C4-2B (cell line): ENCODE measurements around the gene TMEM266.

Experiments used
- H3K27ac ChIP-seq: fragments of 450-650 bp; 2 replicates; pipeline ENCODE4 v1.5.1; 2017
- ZFX ChIP-seq: fragments of 450-650 bp; IDR thresholded peaks from 2 replicates; pipeline ENCODE4 v1.6.1; 2017
- TF ChIP-seq, protein P1 (sequence below): fragments of 450-650 bp; conservative IDR thresholded peaks from 2 replicates; pipeline ENCODE4 v1.5.1; 2017; ENCODE audit warnings: mild to moderate bottlenecking

Gene TMEM266

DNA sequence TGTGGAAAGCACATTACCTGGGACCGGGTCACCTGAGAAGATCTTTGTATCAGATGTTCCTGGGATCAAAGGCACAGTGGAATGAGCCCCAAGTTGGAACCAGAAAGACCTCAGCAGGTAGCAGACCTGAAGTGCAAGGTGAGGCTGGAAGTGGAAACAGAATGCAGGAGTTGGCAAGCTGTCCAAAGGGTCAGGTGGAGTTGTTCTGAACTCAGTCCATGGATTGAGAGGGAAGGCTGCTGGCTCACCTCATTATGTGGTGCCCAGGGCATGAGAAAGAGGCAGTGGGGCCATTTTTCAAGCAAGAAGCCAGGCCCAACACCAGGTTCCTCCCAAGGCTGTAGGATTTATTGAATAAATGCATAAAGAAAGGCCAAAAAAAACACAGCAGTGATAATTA lies 49.3 kb downstream of the TMEM266 start:
- H3K27ac ChIP-seq = no peak overlapping the region
- TF ChIP-seq, protein P1, sequence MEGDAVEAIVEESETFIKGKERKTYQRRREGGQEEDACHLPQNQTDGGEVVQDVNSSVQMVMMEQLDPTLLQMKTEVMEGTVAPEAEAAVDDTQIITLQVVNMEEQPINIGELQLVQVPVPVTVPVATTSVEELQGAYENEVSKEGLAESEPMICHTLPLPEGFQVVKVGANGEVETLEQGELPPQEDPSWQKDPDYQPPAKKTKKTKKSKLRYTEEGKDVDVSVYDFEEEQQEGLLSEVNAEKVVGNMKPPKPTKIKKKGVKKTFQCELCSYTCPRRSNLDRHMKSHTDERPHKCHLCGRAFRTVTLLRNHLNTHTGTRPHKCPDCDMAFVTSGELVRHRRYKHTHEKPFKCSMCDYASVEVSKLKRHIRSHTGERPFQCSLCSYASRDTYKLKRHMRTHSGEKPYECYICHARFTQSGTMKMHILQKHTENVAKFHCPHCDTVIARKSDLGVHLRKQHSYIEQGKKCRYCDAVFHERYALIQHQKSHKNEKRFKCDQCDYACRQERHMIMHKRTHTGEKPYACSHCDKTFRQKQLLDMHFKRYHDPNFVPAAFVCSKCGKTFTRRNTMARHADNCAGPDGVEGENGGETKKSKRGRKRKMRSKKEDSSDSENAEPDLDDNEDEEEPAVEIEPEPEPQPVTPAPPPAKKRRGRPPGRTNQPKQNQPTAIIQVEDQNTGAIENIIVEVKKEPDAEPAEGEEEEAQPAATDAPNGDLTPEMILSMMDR = no peak

DNA sequence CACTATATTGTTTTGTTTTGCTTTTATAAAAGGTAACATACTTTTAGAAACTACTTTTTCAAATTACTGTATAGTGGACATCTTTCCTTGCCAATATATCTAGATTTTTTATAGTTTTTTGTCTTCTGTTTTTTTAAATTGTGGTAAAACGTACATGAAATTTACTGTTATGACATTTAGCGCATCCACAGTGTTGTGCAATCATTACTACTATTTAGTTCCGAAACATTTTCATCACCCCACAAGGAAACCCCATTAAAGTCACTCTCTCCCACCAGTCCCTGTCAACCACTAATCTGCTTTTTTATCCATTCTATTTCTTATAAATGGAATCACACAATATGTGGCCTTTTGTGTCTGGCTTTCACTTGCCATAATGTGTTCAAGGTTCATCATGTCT lies 54.8 kb downstream of the TMEM266 start:
- no peak overlapping the region for H3K27ac ChIP-seq
- TF ChIP-seq, protein P1 = no peak
- TF ChIP-seq ZFX = no peak

DNA sequence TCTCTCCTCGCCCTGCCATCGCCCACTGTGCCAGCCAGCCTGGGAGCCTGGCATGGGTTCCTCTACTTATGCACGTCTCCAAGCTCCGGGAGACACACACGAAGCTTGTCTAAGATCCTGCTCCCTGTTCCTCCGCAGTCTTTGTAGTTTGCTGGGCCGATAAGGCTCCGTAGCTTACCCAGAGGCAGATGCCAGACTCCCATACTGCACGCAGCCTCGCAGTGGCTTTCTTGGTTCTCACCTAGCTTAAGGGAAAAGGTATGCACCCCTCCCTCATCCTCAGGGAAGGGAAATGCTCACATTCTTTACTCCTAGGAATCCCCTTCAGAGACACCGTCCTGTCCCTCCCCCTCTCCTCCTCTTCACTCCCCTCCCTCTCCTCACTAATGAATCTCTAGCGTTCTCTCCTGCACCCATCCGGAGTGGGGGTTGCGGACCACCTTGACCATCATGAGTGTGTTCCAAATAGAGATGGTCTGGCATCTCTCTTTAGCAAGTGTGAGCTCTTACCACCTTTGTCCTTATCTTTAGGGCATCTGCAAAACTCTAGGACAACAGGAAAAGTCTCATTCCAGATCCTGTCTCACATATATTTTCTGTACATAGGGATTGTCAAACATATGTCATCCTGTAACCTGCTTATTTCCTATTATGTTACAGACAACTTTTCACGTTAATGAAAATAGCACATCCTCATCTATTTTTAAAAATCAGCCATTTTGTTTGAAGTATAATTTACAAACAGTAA lies 56.5 kb downstream of the TMEM266 start:
- H3K27ac ChIP-seq = no peak overlapping the region
- no peak for TF ChIP-seq ZFX
- TF ChIP-seq, protein P1 = no peak

DNA sequence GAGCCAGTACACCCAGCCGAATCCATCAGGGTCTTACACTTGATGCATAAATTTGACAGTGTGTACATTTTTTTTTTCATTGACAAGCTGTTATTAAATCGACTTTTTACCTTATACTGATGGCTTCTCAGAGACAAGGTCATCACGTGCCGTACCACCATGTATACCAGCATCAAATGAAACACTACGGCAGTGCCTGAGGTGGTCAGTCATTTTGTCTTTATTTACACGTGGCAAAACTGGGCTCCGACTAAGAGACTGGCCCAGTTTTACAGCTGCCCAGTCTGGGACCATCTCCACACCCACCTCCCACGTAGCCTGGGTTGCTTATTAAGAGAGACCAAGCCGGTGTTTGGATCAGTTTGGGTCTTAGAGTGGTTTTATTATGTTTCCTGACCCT lies 57.4 kb downstream of the TMEM266 start:
- no peak overlapping the region for H3K27ac ChIP-seq
- TF ChIP-seq ZFX = no peak
- TF ChIP-seq, protein P1 = no peak

DNA sequence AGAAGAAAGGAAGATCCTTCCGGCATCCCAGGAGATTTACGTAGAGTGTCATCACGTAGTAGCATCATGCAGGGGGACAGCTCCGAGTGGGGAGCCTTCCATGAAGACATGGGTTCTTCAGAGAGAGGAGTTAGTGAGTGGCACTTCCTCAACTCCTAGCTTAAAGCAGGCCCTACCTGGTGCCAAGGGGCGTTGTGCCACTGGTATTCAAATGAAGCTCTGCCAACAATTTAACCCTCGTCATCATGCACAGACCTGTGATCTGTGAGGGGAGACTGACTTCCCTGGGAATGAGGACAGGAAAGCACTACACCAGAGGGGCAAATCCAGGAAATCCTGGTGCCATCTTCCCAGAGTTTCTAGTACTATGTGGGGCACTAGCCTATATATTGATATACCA lies 59.0 kb downstream of the TMEM266 start:
- no peak for TF ChIP-seq ZFX
- TF ChIP-seq, protein P1 = no peak

DNA sequence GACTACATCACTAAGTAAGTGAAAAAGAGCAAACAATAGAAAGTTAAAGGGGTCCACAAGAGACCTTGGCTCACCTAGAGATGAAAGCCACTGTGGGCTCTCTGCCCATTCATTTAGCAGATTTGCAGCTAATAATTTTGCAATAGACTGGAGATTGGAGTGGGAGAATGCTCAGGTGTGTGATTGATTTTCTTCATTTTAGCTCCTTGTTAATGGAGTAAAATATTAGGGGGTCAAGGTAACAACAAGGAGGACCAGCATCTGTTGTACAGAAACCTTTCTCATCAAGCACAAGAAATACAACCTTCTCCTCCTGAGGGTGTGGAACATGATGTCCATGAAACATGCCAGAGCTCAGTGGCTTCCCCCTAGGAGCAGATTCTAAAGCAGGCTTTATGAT lies 63.2 kb downstream of the TMEM266 start:
- no peak for TF ChIP-seq ZFX
- TF ChIP-seq, protein P1 = no peak

More for the DNA sequence above, 59.0 kb downstream of the TMEM266 start:
- H3K27ac ChIP-seq = no peak overlapping the region

DNA sequence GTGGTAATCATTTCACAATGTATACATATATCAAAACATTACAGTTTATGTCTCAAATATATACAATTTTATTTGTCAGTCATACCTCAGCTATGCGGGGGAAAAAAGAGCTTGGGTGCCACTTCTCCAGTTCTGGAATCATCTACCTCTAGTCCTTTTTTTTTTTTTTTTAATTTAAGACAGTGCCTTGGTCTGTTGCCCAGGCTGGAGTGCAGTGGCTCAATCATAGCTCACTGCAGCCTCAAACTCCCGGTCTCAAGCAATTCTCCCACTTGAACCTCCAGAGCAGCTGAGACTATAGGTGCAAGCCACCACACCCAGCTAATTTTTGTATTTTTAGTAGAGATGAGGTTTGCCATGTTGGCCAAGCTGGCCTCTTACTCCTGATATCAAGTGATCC lies 67.4 kb downstream of the TMEM266 start:
- H3K27ac ChIP-seq = no peak overlapping the region
- no peak for TF ChIP-seq ZFX
- TF ChIP-seq, protein P1 = no peak

More for the DNA sequence above, 63.2 kb downstream of the TMEM266 start:
- H3K27ac ChIP-seq = no peak overlapping the region
